Activated CD4-positive, alpha-beta T cell treated with anti-CD3 and anti-CD28 coated beads, Interleukin-2, amount 50 U/mL, for 24 hours (primary cell): ENCODE data around the gene NPEPL1.

Experiments
- DNase-seq, 2 donors: peaks; one replicate each; pipeline ENCODE4 v3.0.0-alpha.2; 2020; ENCODE audit warnings: low read depth in 1 of 2, low spot score in 1 of 2

Gene NPEPL1

GRCh38 chr20:58700121-58700821 is 7.7 kb downstream of the NPEPL1 start:
- DNase-seq = no peak

GRCh38 chr20:58700823-58701222 is 8.2 kb downstream of the NPEPL1 start:
- no peak for DNase-seq

- no peak for DNase-seq
Observed at GRCh38 chr20:58701431-58702160, 9.0 kb downstream of the NPEPL1 start.

GRCh38 chr20:58702161-58702510 is 9.5 kb downstream of the NPEPL1 start:
- no peak for DNase-seq

- no peak for DNase-seq
Observed at GRCh38 chr20:58702859-58703648, 10.5 kb downstream of the NPEPL1 start.

GRCh38 chr20:58703765-58704371 is 11.3 kb downstream of the NPEPL1 start:
- no peak for DNase-seq

GRCh38 chr20:58705208-58705926 is 12.8 kb downstream of the NPEPL1 start:
- no peak for DNase-seq

GRCh38 chr20:58706150-58706892 is 13.7 kb downstream of the NPEPL1 start:
- no peak for DNase-seq

- no peak for DNase-seq
Observed at GRCh38 chr20:58706975-58707681, 14.5 kb downstream of the NPEPL1 start.

GRCh38 chr20:58707770-58708169 is 15.2 kb downstream of the NPEPL1 start:
- no peak for DNase-seq

- no peak for DNase-seq
Observed at GRCh38 chr20:58708246-58708931, 15.8 kb downstream of the NPEPL1 start.

GRCh38 chr20:58709013-58709702 is 16.6 kb downstream of the NPEPL1 start:
- no peak for DNase-seq

- DNase-seq = no peak
Observed at GRCh38 chr20:58709703-58710039, 17.1 kb downstream of the NPEPL1 start.

GRCh38 chr20:58710481-58711265 is 18.1 kb downstream of the NPEPL1 start:
- DNase-seq = no peak

GRCh38 chr20:58711266-58712051 is 18.9 kb downstream of the NPEPL1 start:
- no peak for DNase-seq

GRCh38 chr20:58712151-58712791 is 19.7 kb downstream of the NPEPL1 start:
- DNase-seq = no peak
